Measurements from ENCODE around the gene HOXA9. TPM values are rescaled to one million over a fixed set of nuclear protein-coding genes. Genes with fewer than 3 reads are reported as not detected.

The HOXA9 gene
- total RNA-seq, 1 experiment from 2014 or later = 91.0 TPM

DNA sequence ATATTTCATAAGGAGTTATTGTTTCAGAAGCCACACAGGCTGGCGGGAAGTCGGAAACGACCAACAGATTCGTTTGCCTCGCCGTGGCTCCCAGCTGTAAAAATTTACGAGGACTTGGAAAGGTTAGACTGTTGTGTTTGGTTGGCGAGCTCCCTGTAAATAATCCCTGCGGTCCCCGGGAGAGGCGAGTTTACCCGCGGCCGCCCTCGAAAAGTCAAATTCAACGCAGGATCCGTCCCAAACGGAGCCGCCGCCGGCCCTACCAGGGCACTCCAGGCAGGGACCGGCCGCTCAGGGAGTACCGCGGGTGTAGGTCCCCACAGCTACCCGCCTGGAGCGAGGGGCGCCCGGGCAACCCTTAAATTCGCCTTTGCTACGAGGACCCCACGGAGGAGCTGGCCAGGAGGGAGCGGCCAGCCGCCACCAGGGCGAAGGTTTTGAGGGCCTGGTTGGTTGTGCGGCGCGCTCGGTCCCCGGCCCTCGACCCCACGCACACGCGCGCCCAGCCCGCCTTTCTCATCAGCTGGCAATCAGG, 726 bp upstream of the HOXA9 start:
- intact Hi-C loops (cut with micrococcal nuclease) = loop anchor here (10.0 kb wide), 1 partner anchor 1301 kb away; no protein-coding TSS in a partner anchor
- H3K4me3 ChIP-seq (replicated peaks in 1 of 2; ENCODE audit: low read depth in 1 of 2, low read length in 2 of 2) = peak overlapping the region; percentile 77 to 84
- ATAC-seq (no peak), DNase-seq (ENCODE audit: low read depth, low spot score) (no peak)
- H4K20me1 ChIP-seq (ENCODE audit: insufficient read depth) = no peaks in the 10 kb centered on the region
- H2AFZ ChIP-seq (ENCODE audit: low read depth, low read length, poor library complexity, severe bottlenecking) = no peak overlapping the region
- peaks cover 93% of the 10 kb centered on the region for H3K79me2 ChIP-seq (ENCODE audit: insufficient read depth, low read length)
- peaks cover 0 to 4% of the 10 kb centered on the region in 2 experiments; a peak in 1 of 4 replicates for H3K36me3 ChIP-seq (ENCODE audit: control insufficient read depth in 1 of 2, insufficient read depth in 2 of 2, low read length in 2 of 2)
- TF ChIP-seq FOSL1 (IDR thresholded peaks at IDR 0.05; ENCODE audit: low read depth) (no peak), POLR2AphosphoS5 (IDR thresholded peaks at IDR 0.05; ENCODE audit: low read depth, low read length) (0 out of 2 replicates have a peak, but pooled peaks have one; percentile 10)
- RAD21 ChIA-PET (ENCODE audit: low non-redundant PET in 1 of 2, low total read pairs in 2 of 2, uncharacterized antibody in 2 of 2, unreplicated experiment in 2 of 2) = no interaction called here
- no peaks in the 10 kb centered on the region for H3K9me3 ChIP-seq (ENCODE audit: control insufficient read depth in 1 of 2, insufficient read depth in 1 of 2, low read depth in 1 of 2, low read length in 2 of 2)
- H3K4me2 ChIP-seq (ENCODE audit: low read length) = peak overlapping the region; percentile 97
- no peaks in the 10 kb centered on the region for H3K9me2 ChIP-seq (ENCODE audit: insufficient read depth)
- no peaks in the 10 kb centered on the region for H3K27me3 ChIP-seq (ENCODE audit: insufficient read depth, low read length)
- H3K4me1 ChIP-seq (ENCODE audit: control insufficient read depth in 1 of 2, insufficient read depth in 2 of 2, low read length in 2 of 2) = peaks cover 27 to 76% of the 10 kb centered on the region in 2 experiments
- peak overlapping the region; percentile 89 for H3K9ac ChIP-seq (ENCODE audit: low read length)
- TSS peak; percentile 60 for BruUV-seq (replicated peaks)
- POLR2A ChIA-PET = interaction anchor here (1.0 kb wide), 1 partner anchor 10 kb away, joined by 4 read pairs; no protein-coding TSS in a partner anchor
- H3K27ac ChIP-seq (ENCODE audit: low read depth, low read length) = peak overlapping the region; percentile 91
- CTCF ChIA-PET = interaction anchor here (1.3 to 6.6 kb wide), 2 partner anchors 10 to 13 kb away, joined by 4 to 32 read pairs; partner anchors contain the start of gene HOXA7

GRCh38 chr7:27164367-27165088, 809 bp downstream of the HOXA9 start:
- POLR2A ChIA-PET = interaction anchor here (1.4 kb wide), 1 partner anchor 15 kb away, joined by 4 read pairs; no protein-coding TSS in a partner anchor

More at GRCh38 chr7:27164367-27165088, 809 bp downstream of the HOXA9 start:
- Histone ChIP-seq H3K27me3 (ENCODE audit: insufficient read depth, low read length) (no peaks in the 10 kb centered on the region), H3K36me3 (ENCODE audit: control insufficient read depth in 1 of 2, insufficient read depth in 2 of 2, low read length in 2 of 2) (peaks cover 0 to 4% of the 10 kb centered on the region in 2 experiments; a peak in 1 of 4 replicates), H3K27ac (ENCODE audit: low read depth, low read length) (peak overlapping the region; percentile 91), H3K79me2 (ENCODE audit: insufficient read depth, low read length) (peaks cover 78% of the 10 kb centered on the region), H3K9ac (ENCODE audit: low read length) (peak overlapping the region; percentile 89), H3K4me1 (ENCODE audit: control insufficient read depth in 1 of 2, insufficient read depth in 2 of 2, low read length in 2 of 2) (peaks cover 22 to 76% of the 10 kb centered on the region in 2 experiments), H3K4me3 (replicated peaks in 1 of 2; ENCODE audit: low read depth in 1 of 2, low read length in 2 of 2) (peak overlapping the region; percentile 77 to 84), H3K9me3 (ENCODE audit: control insufficient read depth in 1 of 2, insufficient read depth in 1 of 2, low read depth in 1 of 2, low read length in 2 of 2) (no peaks in the 10 kb centered on the region), H2AFZ (ENCODE audit: low read depth, low read length, poor library complexity, severe bottlenecking) (no peak overlapping the region), H3K4me2 (ENCODE audit: low read length) (peak overlapping the region; percentile 97), H4K20me1 (ENCODE audit: insufficient read depth) (no peaks in the 10 kb centered on the region), H3K9me2 (ENCODE audit: insufficient read depth) (no peaks in the 10 kb centered on the region)
- TF ChIP-seq MAX (IDR thresholded peaks at IDR 0.05) (no peak), CTCF (IDR thresholded peaks at IDR 0.05 in 2 of 3, conservative IDR thresholded peaks at IDR 0.05 in 1 of 3; ENCODE audit: borderline replicate concordance in 1 of 3, insufficient read depth in 1 of 3, low read depth in 2 of 3, low read length in 2 of 3) (peak in 2 of 3 experiments; percentile 23 to 30; a peak in 2 of 6 replicates)
- ChIA-PET RAD21 (ENCODE audit: low non-redundant PET in 1 of 2, low total read pairs in 2 of 2, uncharacterized antibody in 2 of 2, unreplicated experiment in 2 of 2) (no interaction called here), CTCF (interaction anchor here (1.4 kb wide), 1 partner anchor 14 kb away, joined by 4 read pairs; no protein-coding TSS in a partner anchor)
- no TSS peak for BruUV-seq (replicated peaks)
- intact Hi-C loops (cut with micrococcal nuclease) = loop anchor here (5.0 to 10.0 kb wide), 4 partner anchors 882 to 1597 kb away; partner anchors contain the start of genes CBX3 and HNRNPA2B1
- no peak for DNase-seq (ENCODE audit: low read depth, low spot score)
- no peak for ATAC-seq
